Adipocyte (in vitro differentiated cells): ENCODE results near the gene RNF11.

Experiments
- DNase-seq: peaks from one replicate; pipeline ENCODE4 v3.0.0-alpha.2; 2015; ENCODE audit warnings: low read depth
- H3K27me3 ChIP-seq: replicated peaks from 2 replicates; pipeline ENCODE4 v1.7.0; 2013; ENCODE audit warnings: mild to moderate bottlenecking, low read length, moderate library complexity; ENCODE audit not compliant: control insufficient read depth, insufficient read depth
- H3K36me3 ChIP-seq: 2 replicates; pipeline ENCODE4 v1.7.0; 2013; ENCODE audit warnings: low read length, mild to moderate bottlenecking, moderate library complexity; ENCODE audit not compliant: control insufficient read depth, insufficient read depth, severe bottlenecking
- H3K4me1 ChIP-seq: 2 replicates; pipeline ENCODE4 v1.7.0; 2013; ENCODE audit warnings: mild to moderate bottlenecking, low read length, moderate library complexity; ENCODE audit not compliant: control insufficient read depth, insufficient read depth
- H3K4me3 ChIP-seq: 2 replicates; pipeline ENCODE4 v1.7.0; 2013; ENCODE audit warnings: mild to moderate bottlenecking, low read length, moderate library complexity
- H3K9ac ChIP-seq: 2 replicates; pipeline ENCODE4 v1.7.0; 2013; ENCODE audit warnings: mild to moderate bottlenecking, low read length, moderate library complexity
- H3K9me3 ChIP-seq: 2 replicates; pipeline ENCODE4 v1.7.0; 2013; ENCODE audit warnings: mild to moderate bottlenecking, low read length, moderate library complexity; ENCODE audit not compliant: control insufficient read depth

RNF11 gene

GRCh38 chr1:51266181-51266580 is 30.1 kb downstream of the RNF11 start:
- H3K9ac ChIP-seq = no peak overlapping the region
- H3K4me3 ChIP-seq = no peak overlapping the region
- H3K27me3 ChIP-seq = no peaks in the 10 kb centered on the region
- no peaks in the 10 kb centered on the region for H3K36me3 ChIP-seq
- H3K9me3 ChIP-seq = no peaks in the 10 kb centered on the region
- no peak for DNase-seq
- H3K4me1 ChIP-seq = peaks cover 82% of the 10 kb centered on the region

- no peaks in the 10 kb centered on the region for H3K27me3 ChIP-seq
- DNase-seq = no peak
These were observed 30.7 kb downstream of the RNF11 start for GRCh38 chr1:51266791-51267190.

GRCh38 chr1:51268634-51269033 is 32.6 kb downstream of the RNF11 start:
- Histone ChIP-seq H3K4me1 (peaks cover 72% of the 10 kb centered on the region), H3K36me3 (peaks cover 11% of the 10 kb centered on the region), H3K27me3 (no peaks in the 10 kb centered on the region), H3K4me3 (peak overlapping the region; percentile 48), H3K9ac (peak overlapping the region; percentile 36), H3K9me3 (no peaks in the 10 kb centered on the region)
- DNase-seq = peak; percentile 15

More at GRCh38 chr1:51266791-51267190, 30.7 kb downstream of the RNF11 start:
- Histone ChIP-seq H3K36me3 (peaks cover 3% of the 10 kb centered on the region), H3K9ac (no peak overlapping the region), H3K4me1 (peaks cover 82% of the 10 kb centered on the region), H3K9me3 (no peaks in the 10 kb centered on the region), H3K4me3 (no peak overlapping the region)

GRCh38 chr1:51270751-51271150 is 34.7 kb downstream of the RNF11 start:
- Histone ChIP-seq H3K27me3 (no peaks in the 10 kb centered on the region), H3K4me1 (peaks cover 52% of the 10 kb centered on the region), H3K9ac (no peak overlapping the region), H3K4me3 (no peak overlapping the region), H3K9me3 (no peaks in the 10 kb centered on the region), H3K36me3 (peaks cover 12% of the 10 kb centered on the region)
- peak; percentile 59 for DNase-seq

- H3K9ac ChIP-seq = no peak overlapping the region
- H3K9me3 ChIP-seq = no peaks in the 10 kb centered on the region
- H3K4me1 ChIP-seq = peaks cover 36% of the 10 kb centered on the region
- no peak overlapping the region for H3K4me3 ChIP-seq
- DNase-seq = no peak
- no peaks in the 10 kb centered on the region for H3K27me3 ChIP-seq
- H3K36me3 ChIP-seq = peaks cover 13% of the 10 kb centered on the region
These were observed 36.8 kb downstream of the RNF11 start for GRCh38 chr1:51272916-51273315.

- DNase-seq = no peak
These were observed 38.6 kb downstream of the RNF11 start for GRCh38 chr1:51274676-51275075.

GRCh38 chr1:51276286-51276685 is 40.2 kb downstream of the RNF11 start:
- peaks cover 10% of the 10 kb centered on the region for H3K4me1 ChIP-seq
- no peak overlapping the region for H3K4me3 ChIP-seq
- DNase-seq = no peak
- no peaks in the 10 kb centered on the region for H3K9me3 ChIP-seq
- H3K9ac ChIP-seq = no peak overlapping the region
- no peaks in the 10 kb centered on the region for H3K27me3 ChIP-seq
- peaks cover 18% of the 10 kb centered on the region for H3K36me3 ChIP-seq

More at GRCh38 chr1:51274676-51275075, 38.6 kb downstream of the RNF11 start:
- H3K4me1 ChIP-seq = peaks cover 19% of the 10 kb centered on the region
- no peaks in the 10 kb centered on the region for H3K27me3 ChIP-seq
- H3K36me3 ChIP-seq = peaks cover 18% of the 10 kb centered on the region
- H3K9me3 ChIP-seq = no peaks in the 10 kb centered on the region
- H3K9ac ChIP-seq = no peak overlapping the region
- no peak overlapping the region for H3K4me3 ChIP-seq

- Histone ChIP-seq H3K4me1 (peaks cover 3% of the 10 kb centered on the region), H3K36me3 (peaks cover 7% of the 10 kb centered on the region), H3K27me3 (no peaks in the 10 kb centered on the region), H3K4me3 (no peak overlapping the region), H3K9me3 (no peaks in the 10 kb centered on the region), H3K9ac (no peak overlapping the region)
- DNase-seq = no peak
These were observed 44.4 kb downstream of the RNF11 start for GRCh38 chr1:51280321-51280978.

GRCh38 chr1:51281807-51282206 is 45.7 kb downstream of the RNF11 start:
- DNase-seq = no peak
- Histone ChIP-seq H3K4me3 (no peak overlapping the region), H3K27me3 (no peaks in the 10 kb centered on the region), H3K9ac (no peak overlapping the region), H3K4me1 (peaks cover 3% of the 10 kb centered on the region), H3K36me3 (peaks cover 4% of the 10 kb centered on the region), H3K9me3 (no peaks in the 10 kb centered on the region)

GRCh38 chr1:51282605-51283004 is 46.5 kb downstream of the RNF11 start:
- DNase-seq = no peak
- H3K27me3 ChIP-seq = no peaks in the 10 kb centered on the region

GRCh38 chr1:51283979-51284378 is 47.9 kb downstream of the RNF11 start:
- Histone ChIP-seq H3K4me3 (no peak overlapping the region), H3K36me3 (no peaks in the 10 kb centered on the region), H3K4me1 (peaks cover 14% of the 10 kb centered on the region), H3K27me3 (no peaks in the 10 kb centered on the region), H3K9me3 (no peaks in the 10 kb centered on the region), H3K9ac (no peak overlapping the region)
- no peak for DNase-seq

More at GRCh38 chr1:51282605-51283004, 46.5 kb downstream of the RNF11 start:
- H3K9ac ChIP-seq = no peak overlapping the region
- H3K36me3 ChIP-seq = peaks cover 4% of the 10 kb centered on the region
- H3K4me1 ChIP-seq = peaks cover 3% of the 10 kb centered on the region
- no peaks in the 10 kb centered on the region for H3K9me3 ChIP-seq
- H3K4me3 ChIP-seq = no peak overlapping the region

- Histone ChIP-seq H3K36me3 (no peaks in the 10 kb centered on the region), H3K9me3 (no peaks in the 10 kb centered on the region), H3K4me1 (peaks cover 18% of the 10 kb centered on the region), H3K27me3 (no peaks in the 10 kb centered on the region), H3K9ac (no peak overlapping the region), H3K4me3 (no peak overlapping the region)
- no peak for DNase-seq
These were observed 48.4 kb downstream of the RNF11 start for GRCh38 chr1:51284487-51284954.
